ENCODE measurements around the gene ZNF316.
"Not testable (repeated sequence)": the region's sequence is repeated elsewhere in the genome, so short reads cannot be mapped to it uniquely, and the experiment has no call there.

Gene ZNF316

DNA sequence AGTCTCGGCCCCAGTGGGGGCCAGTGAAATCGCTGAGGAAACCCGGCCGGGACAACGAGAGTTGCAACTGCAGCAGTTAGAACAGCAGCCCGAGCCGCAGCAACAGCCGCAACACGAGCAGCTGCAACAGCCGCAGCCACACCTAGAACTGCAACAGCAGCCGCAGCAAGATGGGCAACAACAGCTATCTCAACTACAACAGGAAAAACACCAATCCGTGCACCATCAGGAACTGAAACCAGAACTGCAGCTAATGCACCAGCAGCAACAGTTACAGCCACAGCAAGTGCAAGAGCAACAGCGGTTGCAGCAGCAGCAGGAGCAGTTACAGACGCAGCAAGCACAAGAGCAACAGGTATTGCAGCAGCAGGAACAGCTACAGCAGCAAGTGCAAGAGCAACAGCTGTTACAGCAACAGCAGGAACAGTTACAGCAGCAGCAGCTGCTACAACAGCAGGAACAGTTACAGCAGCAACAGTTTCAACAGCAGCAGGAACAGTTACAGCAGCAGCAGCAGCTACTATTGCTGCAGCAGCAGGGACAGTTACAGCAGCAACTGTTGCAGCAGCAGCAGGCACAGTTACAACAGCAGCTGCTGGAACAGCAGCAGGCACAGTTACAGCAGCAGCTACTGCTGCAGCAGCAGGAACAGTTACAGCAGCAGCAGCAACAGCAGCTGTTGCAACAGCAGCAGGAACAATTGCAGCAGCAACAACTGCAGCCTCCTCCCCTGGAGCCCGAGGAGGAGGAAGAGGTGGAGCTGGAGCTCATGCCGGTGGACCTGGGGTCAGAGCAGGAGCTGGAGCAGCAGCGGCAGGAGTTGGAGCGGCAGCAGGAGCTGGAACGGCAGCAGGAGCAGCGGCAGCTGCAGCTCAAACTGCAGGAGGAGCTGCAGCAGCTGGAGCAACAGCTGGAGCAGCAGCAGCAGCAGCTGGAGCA lies 15.7 kb upstream of the ZNF316 start:
- DNase-seq (ENCODE audit: low spot score), result no peak

DNA sequence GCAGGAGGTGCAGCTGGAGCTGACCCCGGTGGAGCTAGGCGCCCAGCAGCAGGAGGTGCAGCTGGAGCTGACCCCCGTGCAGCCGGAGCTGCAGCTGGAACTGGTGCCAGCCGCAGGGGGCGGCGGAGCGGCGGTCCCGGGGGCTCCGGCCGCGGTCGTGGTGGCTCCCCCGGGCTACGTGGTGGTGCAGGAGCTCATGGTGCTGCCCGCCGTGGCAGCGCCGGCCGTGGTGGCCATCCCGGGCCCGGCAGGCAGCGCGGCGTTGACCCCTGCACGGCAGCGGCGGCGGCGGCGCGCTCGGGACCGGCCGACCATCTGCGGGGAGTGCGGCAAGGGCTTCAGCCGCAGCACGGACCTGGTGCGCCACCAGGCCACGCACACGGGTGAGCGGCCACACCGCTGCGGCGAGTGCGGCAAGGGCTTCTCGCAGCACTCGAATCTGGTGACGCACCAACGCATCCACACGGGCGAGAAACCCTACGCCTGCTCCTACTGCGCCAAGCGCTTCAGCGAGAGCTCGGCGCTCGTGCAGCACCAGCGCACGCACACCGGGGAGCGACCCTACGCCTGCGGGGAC lies 14.9 kb upstream of the ZNF316 start:
- no peak for DNase-seq (ENCODE audit: low spot score)

DNA sequence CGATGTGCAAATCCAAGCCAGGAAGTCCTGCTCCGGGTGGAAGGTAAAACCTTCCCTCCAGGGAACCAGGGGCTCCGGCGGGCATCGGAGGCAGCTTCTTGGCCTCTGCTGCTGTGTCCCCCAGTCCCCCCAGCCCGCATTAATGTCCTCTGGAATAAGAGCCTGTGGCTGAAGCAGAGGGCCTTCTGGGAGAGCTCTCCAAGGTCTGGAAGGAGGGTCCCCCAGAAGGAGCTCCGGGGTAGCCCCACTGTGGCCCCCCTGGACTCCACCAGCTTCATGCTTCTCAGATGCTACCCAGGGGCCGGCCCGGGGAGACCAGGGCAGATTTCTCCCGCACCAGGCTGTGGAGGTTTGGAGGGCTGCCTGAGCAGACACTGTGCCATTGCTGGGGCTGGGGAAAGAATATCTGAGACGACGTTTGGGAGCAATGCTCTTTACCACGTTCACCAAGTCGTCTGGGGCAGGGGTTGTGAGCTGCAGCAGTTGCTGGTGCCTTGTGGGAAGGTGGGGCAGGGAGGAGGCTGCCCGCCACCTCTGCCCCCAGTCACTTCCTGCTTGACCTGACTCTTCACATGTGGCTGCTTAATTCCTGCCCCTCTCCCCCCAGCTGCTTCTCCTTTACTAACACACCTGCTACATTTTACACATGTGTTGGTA lies 13.4 kb upstream of the ZNF316 start:
- DNase-seq (ENCODE audit: low spot score), result no peak

DNA sequence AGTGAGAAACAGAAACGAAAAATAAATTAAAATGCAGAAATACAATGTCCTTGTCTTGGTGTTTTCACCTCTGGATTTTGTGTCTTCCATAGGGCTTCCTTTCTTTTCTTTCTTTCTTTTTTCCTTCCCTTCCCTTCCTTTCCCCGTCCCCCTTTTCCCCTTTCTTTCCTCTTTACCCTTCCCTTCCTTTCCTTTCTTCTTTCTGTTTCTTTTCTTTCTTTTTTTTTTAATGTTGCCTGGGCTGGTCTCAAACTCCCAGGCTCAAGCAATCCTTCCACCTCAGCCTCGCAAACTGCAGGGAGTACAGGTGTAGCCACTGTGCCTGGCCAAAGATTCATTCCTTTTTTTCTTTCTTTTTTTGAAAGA lies 12.9 kb upstream of the ZNF316 start:
- no peak for DNase-seq (ENCODE audit: low spot score)

DNA sequence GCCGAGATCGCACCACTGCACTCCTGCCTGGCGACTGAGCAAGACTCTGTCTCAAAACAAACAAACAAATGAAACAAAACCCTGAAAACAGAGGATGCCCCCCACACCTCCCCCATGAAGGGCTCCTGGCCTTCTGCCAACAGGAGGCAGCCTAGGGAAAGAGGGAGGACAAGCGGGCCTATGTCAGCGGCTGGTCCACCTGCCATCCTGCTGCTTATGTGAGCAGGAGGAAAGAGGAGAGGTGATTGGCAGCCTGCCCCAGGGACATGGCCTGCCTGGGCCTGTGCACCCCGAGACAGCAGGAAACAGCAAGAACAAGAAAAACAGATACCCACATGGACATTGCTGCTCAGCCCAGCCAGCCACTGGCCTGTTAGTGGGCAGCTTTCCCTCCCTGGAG lies 9.1 kb upstream of the ZNF316 start:
- no peak for DNase-seq (ENCODE audit: low spot score)

DNA sequence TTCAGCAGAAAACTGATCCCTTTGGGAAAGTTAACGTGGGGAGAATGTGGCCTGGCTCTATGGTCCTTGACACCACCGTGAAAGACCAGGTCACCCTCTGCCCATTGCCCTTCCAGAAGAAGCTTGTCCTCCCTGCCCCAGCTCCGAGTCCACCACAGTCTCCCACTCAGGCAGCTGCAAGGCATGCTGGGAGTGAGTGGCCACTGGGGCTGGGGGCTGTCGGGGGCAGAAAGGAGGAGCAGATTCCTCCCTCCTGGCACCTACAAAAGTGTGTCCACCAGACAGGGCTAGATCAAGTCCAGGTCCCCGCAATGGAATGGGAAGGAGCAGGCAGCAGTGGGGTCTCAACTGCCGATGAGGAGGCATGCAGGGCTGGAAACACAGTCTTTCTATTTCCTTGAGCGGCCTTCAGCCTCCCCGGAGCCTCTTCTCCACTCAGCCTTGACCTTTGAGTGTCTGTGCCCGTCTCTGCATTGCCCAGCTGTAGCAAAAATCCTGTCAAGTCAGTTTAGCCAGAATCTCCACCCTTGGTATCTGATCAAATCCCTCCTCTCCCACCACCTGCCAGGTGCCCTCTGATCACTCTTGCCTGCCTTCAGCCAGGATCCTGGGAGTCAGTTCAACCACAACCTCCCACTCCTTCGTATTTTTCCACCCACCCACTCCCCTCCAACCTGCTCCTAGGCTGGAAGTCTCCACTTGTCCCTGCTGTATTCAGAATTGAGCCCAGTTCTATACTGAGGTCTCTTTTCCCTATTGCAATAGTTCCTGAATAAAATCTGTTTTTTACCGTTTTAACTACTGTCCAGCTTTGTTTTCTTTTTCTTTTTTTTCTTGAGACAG lies 6.9 kb upstream of the ZNF316 start:
- no peak for DNase-seq (ENCODE audit: low spot score)

DNA sequence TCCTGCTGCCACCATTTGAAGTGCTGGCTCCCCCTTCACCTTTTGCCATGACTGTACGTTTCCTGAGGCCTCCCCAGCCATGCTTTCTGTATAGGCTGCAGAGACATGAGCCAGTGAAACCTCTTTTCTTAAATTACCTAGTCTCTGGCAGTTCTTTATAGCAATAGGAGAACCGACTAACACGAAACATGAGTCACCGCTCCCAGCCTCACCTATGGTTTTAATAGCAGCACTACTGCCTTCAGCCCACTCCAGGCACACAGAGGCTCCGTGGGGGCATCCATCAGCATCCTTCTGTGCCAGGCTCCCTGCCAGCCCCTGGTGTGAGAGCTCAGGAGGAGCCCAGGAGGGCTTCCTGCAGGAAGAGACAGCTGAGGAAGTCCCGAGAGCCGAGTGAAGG lies 5.5 kb upstream of the ZNF316 start:
- DNase-seq (ENCODE audit: low spot score), result no peak

DNA sequence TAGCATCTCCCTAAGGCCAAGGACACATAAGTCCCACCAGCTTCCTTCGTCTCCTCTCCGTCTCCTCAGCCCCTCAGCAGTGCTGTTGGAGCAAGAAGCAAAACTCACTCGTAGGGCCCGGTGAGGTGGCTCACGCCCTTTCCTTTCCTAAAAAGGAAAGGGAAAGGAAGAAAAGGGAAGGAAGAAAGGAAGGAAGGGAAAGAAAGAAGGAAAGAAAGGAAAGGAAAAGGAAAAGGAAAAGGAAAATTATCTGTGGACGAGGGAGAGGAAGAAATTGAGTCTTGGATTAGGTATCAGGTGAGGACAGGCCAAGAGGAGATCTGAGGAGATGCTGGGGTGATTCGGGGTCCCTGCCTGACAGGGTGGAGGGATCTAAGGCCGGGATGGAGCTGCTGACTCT lies 3.1 kb upstream of the ZNF316 start:
- DNase-seq (ENCODE audit: low spot score), result no peak

DNA sequence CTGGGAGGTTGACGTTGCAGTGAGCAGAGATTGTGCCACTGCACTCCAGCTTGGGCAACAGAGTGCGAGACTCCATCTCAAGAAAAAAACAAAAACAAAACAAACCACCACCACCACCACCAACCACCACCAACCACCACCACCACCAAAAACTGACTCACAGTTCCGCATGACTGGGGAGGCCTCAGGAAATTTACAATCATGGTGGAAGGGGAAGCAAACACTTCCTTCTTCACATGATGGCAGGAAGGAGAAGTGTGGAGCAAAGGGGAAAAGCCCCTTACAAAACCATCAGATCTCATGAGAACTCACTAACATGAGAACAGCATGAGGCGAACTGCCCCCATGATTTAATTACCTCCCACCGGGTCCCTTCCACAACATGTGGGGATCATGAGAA lies 2.1 kb upstream of the ZNF316 start:
- DNase-seq (ENCODE audit: low spot score), result not testable (repeated sequence)

DNA sequence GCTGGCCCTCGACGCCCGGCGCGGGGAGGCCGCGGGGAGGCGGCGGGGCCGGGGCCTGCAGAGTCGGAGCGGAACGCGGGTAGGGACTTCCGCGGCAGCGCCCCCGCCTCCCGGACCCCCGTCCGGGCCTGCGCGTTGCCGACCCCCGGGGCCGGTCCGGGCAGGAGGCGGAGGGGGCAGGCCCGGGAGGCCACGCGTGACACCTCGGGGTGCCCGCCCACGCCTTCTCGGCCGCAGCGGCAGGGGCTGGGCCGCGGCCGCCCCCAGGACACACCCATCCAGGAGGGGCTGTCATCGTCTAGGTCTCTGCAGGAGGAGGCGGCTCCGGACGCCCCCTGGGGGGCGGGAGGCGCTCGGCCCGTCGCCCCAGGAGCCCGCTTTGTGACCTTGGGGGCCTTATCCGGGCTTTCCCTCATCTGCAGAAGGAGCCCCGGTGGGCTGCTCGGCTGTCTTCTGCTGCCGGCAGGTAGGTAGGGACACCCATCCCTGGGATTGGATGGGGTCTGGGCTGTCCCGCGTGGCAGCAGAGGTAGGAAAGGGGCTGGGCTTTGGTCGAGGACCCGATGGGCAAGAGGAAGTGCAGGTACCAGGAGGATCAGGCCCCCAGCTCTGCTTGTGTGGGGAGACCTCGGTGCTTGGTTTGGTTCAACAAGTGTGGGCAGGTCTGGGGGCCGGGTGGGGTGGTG lies 569 bp downstream of the ZNF316 start:
- DNase-seq (ENCODE audit: low spot score), result peak; percentile 78

DNA sequence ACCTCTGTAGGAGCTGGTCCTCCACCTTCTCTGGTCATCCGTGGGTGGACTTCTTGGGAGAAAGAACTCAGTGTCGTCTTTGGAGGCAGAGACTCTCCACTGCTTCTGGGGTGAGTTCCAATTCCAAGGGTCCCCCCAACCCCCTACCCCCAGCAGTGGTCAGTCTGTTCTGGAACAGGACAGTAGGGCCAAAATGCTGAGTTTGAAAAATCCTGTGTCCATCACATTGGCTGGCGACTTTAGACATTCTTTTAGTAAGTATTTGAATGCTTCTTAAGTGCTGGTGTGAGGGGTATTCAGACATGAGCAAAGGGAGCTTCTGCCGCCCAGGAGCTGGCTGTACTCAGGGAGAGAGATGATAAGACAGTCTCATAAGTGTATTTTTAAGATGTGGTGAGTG lies 1.9 kb downstream of the ZNF316 start:
- DNase-seq (ENCODE audit: low spot score), result no peak

DNA sequence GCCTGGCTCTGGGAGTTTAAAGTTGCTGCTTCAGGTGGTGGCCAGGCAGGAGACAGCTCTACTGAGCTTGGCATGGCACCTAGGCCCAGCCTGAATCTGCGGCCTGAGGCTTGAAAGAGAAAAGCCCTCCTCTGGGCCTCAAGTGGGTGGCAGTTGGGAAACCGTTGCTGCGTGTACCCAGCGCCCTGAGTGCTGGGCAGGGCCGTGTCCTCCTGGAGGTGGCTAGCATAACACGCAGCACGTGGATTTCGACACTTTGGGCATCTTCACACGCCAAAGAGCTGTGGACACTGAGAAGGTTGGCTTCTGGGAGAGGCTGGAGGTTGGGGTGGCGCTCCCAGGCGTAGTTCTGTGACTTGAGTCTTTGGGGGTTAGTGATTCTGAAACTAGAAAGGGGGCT lies 2.5 kb downstream of the ZNF316 start:
- DNase-seq (ENCODE audit: low spot score), result no peak

DNA sequence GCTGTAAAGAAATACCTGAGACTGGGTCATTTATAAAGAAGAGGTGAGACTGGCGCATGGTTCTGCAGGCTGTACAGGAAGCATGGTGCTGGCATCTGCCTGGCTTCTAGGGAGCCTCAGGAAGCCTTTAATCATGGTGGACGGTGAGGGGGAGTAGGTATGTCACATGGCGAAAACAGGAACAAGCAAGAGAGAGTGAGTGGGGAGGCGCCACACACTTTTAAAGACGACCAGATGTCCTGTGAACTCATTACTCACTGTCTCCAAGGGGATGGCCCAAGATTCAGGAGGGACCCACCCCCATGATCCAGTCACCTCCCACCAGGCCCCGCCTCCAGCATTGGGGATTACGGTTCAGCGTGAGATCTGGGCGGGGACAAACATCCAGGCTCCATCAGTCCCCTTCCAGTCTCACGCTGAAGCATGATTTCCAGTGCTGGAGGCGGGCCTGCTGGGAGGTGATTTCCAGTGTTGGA lies 3.2 kb downstream of the ZNF316 start:
- peak; percentile 67 for DNase-seq (ENCODE audit: low spot score)

DNA sequence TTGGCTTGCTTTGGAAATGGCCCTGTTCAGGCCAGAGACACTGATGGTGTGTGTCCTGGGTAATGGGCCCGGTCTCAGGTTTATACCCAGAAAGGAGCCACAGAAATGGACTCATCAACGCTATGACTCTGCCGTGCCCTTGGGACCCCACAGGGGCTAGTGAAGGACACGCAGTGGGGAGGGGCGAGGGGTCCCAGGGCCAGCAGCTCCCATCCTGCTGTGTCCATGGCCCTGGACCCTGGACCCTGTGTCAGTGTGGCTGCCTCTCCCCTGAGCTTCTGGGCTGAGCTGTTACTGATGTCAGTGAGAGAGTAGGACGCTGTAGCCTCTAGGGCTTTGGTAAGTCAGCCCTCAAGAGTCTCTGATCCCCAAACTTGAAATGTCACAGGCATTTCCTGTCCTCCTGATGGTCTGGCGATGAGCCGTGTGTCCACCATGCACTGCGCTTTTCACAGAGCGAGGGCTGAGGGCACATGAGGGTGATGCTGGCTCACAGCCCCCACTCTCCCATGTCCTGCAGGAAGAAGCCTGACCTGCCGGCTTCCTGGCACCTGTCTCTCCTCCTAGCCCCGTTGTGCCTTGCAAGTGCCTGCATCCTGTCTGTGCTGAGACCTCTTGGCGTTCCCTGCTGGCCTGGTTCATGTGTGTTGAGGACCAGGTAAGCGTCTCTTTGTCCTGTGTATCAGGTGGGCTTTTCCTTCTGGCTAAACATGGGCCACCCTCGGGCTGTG lies 4.4 kb downstream of the ZNF316 start:
- DNase-seq (ENCODE audit: low spot score), result no peak

DNA sequence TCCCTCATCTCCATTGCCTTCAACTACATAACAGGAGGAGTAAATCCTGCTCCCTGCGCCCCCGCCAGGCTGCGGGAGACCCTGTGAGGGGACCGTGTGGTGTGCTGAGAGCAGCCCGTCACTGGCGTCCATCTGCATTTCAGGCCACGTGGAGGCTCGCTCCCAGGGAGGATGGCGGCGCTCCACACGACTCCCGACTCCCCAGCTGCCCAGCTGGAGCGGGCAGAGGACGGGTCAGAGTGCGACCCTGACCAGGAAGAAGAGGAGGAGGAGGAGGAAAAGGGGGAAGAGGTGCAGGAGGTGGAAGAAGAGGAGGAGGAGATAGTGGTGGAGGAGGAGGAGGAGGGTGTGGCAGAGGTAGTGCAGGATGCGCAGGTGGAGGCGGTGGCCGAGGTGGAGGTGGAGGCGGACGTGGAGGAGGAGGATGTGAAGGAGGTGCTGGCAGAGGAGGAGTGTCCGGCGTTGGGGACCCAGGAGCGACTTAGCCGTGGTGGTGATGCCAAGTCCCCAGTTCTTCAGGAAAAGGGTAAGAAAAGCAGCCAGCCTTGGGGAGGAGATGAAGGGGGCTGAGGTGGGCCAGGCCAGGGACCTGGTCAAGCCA lies 5.2 kb downstream of the ZNF316 start:
- DNase-seq (ENCODE audit: low spot score), result no peak

DNA sequence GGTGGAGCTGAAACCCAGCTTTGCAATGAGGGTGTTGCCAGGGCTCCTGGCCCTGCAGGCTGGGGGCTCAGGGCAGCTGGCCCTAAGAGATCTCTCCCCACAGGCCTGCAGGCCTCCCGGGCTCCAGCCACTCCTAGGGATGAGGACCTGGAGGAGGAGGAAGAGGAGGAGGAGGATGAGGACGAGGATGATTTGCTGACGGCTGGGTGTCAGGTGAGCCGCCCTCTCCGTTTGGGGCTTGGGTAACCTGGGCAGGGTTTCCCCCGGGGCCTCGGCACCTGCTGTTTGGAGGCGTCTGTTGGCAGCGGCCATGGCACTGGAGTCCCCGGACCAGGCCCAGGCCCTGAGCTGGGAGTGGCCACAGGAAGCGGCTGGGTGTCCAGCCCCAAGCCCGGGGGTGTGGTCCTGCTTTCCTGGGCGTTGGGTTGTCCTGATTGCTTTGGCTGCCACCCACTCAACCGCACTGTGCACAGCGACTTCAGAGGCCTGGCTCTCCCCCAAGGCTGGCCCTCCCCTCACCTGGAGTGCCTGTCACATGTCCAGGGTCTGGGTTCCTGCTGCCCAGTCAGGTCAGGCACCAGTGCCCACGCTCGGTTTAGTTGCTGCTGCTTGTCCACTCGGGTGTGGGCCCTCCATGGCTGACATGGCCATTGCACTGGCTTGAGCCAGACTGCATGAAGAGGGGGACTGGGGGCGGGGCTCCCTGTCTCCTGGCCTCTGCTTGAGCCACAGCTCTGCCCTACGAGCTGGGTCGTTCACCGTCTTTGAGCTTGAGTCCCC lies 5.9 kb downstream of the ZNF316 start:
- no peak for DNase-seq (ENCODE audit: low spot score)

DNA sequence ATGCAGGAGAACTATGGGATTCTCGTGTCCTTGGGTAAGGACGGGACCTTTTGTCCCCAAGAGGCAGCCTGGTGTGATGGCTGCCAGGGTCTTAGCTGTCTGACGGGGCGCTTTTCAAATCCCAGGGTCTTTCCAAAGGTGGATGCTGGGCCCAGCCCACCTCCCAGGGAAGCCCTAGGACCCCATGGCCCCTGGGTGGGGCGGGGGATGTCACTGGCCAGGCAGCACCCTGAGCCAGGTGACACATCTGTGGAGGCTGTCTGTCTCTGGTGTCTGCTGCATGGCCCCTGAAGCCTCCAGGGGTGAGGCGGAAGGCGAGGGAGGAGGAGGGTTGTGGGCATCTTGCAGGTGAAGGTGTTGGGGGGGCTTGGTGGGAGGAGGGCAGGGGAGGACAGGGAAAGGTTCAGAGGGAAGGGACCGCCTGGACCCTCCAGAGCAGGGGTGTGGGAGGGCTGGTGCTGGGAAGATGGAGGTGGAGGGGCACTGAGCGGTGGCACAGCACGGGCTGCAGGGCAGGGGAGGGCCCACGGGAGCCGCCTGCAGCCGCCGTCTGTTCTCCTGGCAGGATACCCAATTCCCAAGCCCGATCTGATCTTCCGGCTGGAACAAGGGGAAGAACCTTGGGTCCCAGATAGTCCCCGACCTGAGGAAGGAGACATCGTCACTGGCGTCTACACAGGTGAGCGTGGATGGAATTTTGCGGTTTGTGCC lies 7.0 kb downstream of the ZNF316 start:
- no peak for DNase-seq (ENCODE audit: low spot score)

DNA sequence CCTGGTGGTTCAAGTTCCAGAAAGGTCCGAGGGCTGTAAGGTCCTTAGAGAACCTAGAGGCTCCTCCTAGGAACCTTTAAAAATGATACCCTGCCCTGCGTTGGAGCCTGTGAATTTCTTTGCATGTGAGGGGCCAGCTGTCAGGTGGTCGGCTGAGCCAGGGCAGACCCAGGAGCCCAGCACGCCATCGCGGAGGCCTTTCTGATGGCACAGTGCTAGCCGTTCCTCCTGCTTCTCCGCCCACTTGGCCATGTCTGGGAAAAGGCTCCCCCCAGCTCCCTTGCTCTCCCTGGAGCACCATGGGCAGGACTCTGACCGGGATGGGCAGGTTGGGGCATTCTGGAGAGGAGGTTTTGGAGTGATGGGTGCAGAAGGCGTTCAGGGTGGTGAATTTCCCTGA lies 7.6 kb downstream of the ZNF316 start:
- no peak for DNase-seq (ENCODE audit: low spot score)

DNA sequence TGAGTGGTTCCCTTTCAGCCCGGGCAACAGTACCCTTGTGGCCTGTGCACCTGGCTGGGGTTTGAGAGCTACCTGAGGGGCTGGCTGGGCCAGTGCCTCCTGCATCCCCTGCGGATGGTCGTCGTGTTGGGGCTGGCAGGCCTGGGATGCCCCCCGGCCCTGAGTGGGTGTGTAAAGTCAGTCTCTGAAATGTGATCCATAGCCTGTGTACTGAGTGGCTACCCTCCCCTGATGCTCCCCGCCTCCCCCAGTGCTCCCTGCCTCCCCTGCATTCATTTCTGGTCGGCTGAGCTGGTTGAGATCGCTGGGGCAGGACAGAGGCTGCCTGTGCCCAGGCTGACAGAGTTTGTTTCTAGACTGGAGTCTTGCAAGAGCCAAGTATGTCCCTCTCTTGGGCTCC lies 9.3 kb downstream of the ZNF316 start:
- no peak for DNase-seq (ENCODE audit: low spot score)

All from AG20443 (cell line).